GM23338 (cell line): Measurements from ENCODE around the gene SLC8A3.

Experiments
- CTCF ChIP-seq, 2 experiments: fragments of 200-600 bp in 1 of 2; sonication (generic) in 1 of 2; conservative IDR thresholded peaks; 2 replicates each; pipeline versions ENCODE4 v1.5.1 to v1.6.1; 2016 to 2017; ENCODE audit warnings: antibody characterized with exemption in 2 of 2, low read depth in 2 of 2, mild to moderate bottlenecking in 2 of 2, moderate library complexity in 1 of 2
- POLR2AphosphoS5 ChIP-seq: IDR thresholded peaks from 2 replicates; pipeline ENCODE4 v1.6.1; 2016; ENCODE audit warnings: antibody characterized with exemption, low read depth
- ZNF331 ChIP-seq: fragments of 250-450 bp; sonication (Bioruptor Pico); IDR thresholded peaks from 2 replicates; pipeline ENCODE4 v1.5.0; 2020; ENCODE audit warnings: low read depth, mild to moderate bottlenecking, moderate library complexity

DNA sequence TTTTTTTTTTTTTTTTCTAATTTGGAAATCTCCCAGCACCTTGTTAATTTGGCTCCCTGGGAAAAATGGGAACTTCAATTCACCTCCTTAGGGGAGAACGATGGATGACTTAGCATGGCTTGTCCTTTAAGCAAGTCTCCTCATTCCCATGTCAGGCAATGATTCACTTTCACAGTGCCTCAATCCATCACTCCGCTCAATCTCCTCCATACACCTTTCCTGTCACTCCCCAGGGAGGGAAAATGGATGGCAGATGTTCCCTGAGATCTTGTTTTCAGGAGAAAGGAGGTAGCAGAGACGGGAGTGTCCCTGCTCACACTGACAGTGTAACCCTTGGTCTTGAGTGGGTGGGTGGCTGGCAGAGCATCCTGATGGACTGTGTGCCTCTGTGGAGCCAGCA is 51.0 kb downstream of the SLC8A3 start:
- TF ChIP-seq ZNF331 (CRISPR knock-in tag) (no peak), CTCF (conservative IDR thresholded peaks at IDR 0.05; ENCODE audit: low read depth in 2 of 2) (no peak), POLR2AphosphoS5 (no peak)
